Measurements from ENCODE around the gene TOMM40. TPM values are rescaled to one million over a fixed set of nuclear protein-coding genes. Genes with fewer than 3 reads are reported as not detected.

TOMM40 gene
- total RNA-seq, 1 experiment from 2014 or later = 180 TPM

GRCh38 chr19:44943801-44944249 lies 52.8 kb downstream of the TOMM40 start:
- Histone ChIP-seq H3T11ph (ENCODE audit: low read length) (no peak overlapping the region), H2AK5ac (ENCODE audit: insufficient read length, low read length) (no peak overlapping the region), H3K9me3 (ENCODE audit: control insufficient read depth, low read depth, low read length) (no peaks in the 10 kb centered on the region), H3K79me2 (ENCODE audit: insufficient read depth, low read length) (no peaks in the 10 kb centered on the region), H3K23me2 (ENCODE audit: insufficient read length, low read depth, low read length, poor library complexity, severe bottlenecking) (peaks cover 3% of the 10 kb centered on the region), H3K4me2 (ENCODE audit: insufficient read depth, insufficient read length, low read length) (no peak overlapping the region), H3K14ac (ENCODE audit: insufficient read depth, low read length) (no peak overlapping the region), H3K27ac (ENCODE audit: insufficient read length, low read depth, low read length) (no peak overlapping the region), H3K4ac (ENCODE audit: low read depth, low read length) (no peak overlapping the region), H2BK20ac (ENCODE audit: low read depth, low read length, poor library complexity, severe bottlenecking) (no peak overlapping the region), H3K9ac (ENCODE audit: extremely low read depth, insufficient read length, low read length) (no peak overlapping the region), H4K20me1 (ENCODE audit: control insufficient read depth, insufficient read depth, insufficient read length) (no peaks in the 10 kb centered on the region), H3K4me1 (ENCODE audit: insufficient read depth, low read length) (no peaks in the 10 kb centered on the region), H2BK15ac (ENCODE audit: low read depth, low read length) (no peak overlapping the region), H3K27me3 (ENCODE audit: insufficient read depth, low read length) (no peaks in the 10 kb centered on the region), H4K91ac (ENCODE audit: insufficient read length, low read depth, low read length) (no peak overlapping the region), H4K8ac (replicated peaks; ENCODE audit: insufficient read length, low read depth, low read length) (no peak overlapping the region), H2BK120ac (ENCODE audit: low read depth, low read length, poor library complexity, severe bottlenecking) (no peak overlapping the region), H3K23ac (ENCODE audit: insufficient read length, low read depth, low read length) (no peak overlapping the region), H2BK5ac (ENCODE audit: insufficient read length, low read length) (no peak overlapping the region), H2BK12ac (ENCODE audit: insufficient read length, low read depth, low read length) (no peak overlapping the region), H3K56ac (ENCODE audit: insufficient read length, low read depth, low read length) (no peak overlapping the region), H3K79me1 (ENCODE audit: insufficient read depth, low read depth, low read length, poor library complexity, severe bottlenecking) (no peaks in the 10 kb centered on the region), H2AFZ (ENCODE audit: low read length) (no peak overlapping the region), H4K5ac (ENCODE audit: insufficient read length, low read depth, low read length) (no peak overlapping the region), H3K18ac (ENCODE audit: insufficient read length, low read depth, low read length) (no peak overlapping the region)
- Mint-ChIP-seq H3K4me1 (no peaks in the 10 kb centered on the region), H3K27ac (peak overlapping the region in 1 of 3 experiments; percentile 10; a peak in 2 of 7 replicates), H3K27me3 (ENCODE audit: low read depth) (peaks cover 2% of the 10 kb centered on the region; the same call in 1 of the 2 replicates), H3K9me3 (no peaks in the 10 kb centered on the region), H3K36me3 (ENCODE audit: insufficient read depth in 1 of 3, low read depth in 3 of 3) (no peaks in the 10 kb centered on the region), H3K4me3 (no peak overlapping the region)
- no CpG with 5 or more reads among the region's 10 CpGs for WGBS (ENCODE audit: extremely low coverage, insufficient read length, low lambda C conversion rate)
- DNase-seq = no peak
- TF ChIP-seq, protein P1, sequence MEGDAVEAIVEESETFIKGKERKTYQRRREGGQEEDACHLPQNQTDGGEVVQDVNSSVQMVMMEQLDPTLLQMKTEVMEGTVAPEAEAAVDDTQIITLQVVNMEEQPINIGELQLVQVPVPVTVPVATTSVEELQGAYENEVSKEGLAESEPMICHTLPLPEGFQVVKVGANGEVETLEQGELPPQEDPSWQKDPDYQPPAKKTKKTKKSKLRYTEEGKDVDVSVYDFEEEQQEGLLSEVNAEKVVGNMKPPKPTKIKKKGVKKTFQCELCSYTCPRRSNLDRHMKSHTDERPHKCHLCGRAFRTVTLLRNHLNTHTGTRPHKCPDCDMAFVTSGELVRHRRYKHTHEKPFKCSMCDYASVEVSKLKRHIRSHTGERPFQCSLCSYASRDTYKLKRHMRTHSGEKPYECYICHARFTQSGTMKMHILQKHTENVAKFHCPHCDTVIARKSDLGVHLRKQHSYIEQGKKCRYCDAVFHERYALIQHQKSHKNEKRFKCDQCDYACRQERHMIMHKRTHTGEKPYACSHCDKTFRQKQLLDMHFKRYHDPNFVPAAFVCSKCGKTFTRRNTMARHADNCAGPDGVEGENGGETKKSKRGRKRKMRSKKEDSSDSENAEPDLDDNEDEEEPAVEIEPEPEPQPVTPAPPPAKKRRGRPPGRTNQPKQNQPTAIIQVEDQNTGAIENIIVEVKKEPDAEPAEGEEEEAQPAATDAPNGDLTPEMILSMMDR (conservative IDR thresholded peaks at IDR 0.05) = no peak
